PC-9 (cell line): ENCODE measurements around the gene VWA2. TPM values are rescaled to one million over a fixed set of nuclear protein-coding genes. Genes with fewer than 3 reads are reported as not detected.

Experiments used
- BruUV-seq: library from RNA; stranded (reverse); fragments of 400-500 nt; replicated peaks from 2 replicates; lab custom pipeline; 2021; lab: Mats Ljungman, UMichigan
- CTCF ChIA-PET: fragments of 300-600 bp; sonication (Branson Sonifier 250); formaldehyde crosslinking; loops from one replicate; lab custom pipeline; 2022; ENCODE audit warnings: antibody characterized with exemption; lab: Charles Lee
- POLR2A ChIA-PET: fragments of 300-600 bp; sonication (Branson Sonifier 250); formaldehyde crosslinking; loops from one replicate; lab custom pipeline; 2022; ENCODE audit warnings: antibody characterized with exemption; ENCODE audit not compliant: unreplicated experiment; lab: Charles Lee
- DNase-seq, 2 experiments: peaks; one replicate each; pipeline versions ENCODE4 v3.0.0 to v3.0.0-alpha.2; 2015 to 2022; ENCODE audit warnings: mixed read lengths in 1 of 2
- H2AFZ ChIP-seq: fragments of 200-600 bp; sonication (generic); 2 replicates; pipeline ENCODE4 v1.8.1; 2017; ENCODE audit warnings: antibody characterized with exemption
- H3F3A ChIP-seq: fragments of 200-600 bp; sonication (generic); 2 replicates; pipeline ENCODE4 v1.8.1; 2017; ENCODE audit warnings: antibody characterized with exemption, mild to moderate bottlenecking, low read depth; ENCODE audit not compliant: insufficient read depth
- H3K27ac ChIP-seq: fragments of 200-600 bp; sonication (generic); 2 replicates; pipeline ENCODE4 v1.6.1; 2016; ENCODE audit warnings: mixed run types
- H3K27me3 ChIP-seq: fragments of 200-600 bp; sonication (generic); 2 replicates; pipeline ENCODE4 v1.6.1; 2016; ENCODE audit warnings: low read depth, mixed run types; ENCODE audit not compliant: insufficient read depth
- H3K36me3 ChIP-seq: fragments of 200-600 bp; sonication (generic); 2 replicates; pipeline ENCODE4 v1.6.1; 2016; ENCODE audit warnings: low read depth, mixed run types
- H3K4me1 ChIP-seq: fragments of 200-600 bp; sonication (generic); replicated peaks from 2 replicates; pipeline ENCODE4 v1.6.1; 2016; ENCODE audit warnings: mixed run types; ENCODE audit not compliant: insufficient read depth
- H3K4me2 ChIP-seq: fragments of 200-600 bp; sonication (generic); 2 replicates; pipeline ENCODE4 v1.6.1; 2017; ENCODE audit warnings: mixed run types
- H3K4me3 ChIP-seq: fragments of 200-600 bp; sonication (generic); 2 replicates; pipeline ENCODE4 v1.6.1; 2016; ENCODE audit warnings: mixed run types
- H3K79me2 ChIP-seq: fragments of 200-600 bp; sonication (generic); 2 replicates; pipeline ENCODE4 v1.6.1; 2017; ENCODE audit warnings: low read depth, mixed run types
- H3K9me2 ChIP-seq: fragments of 200-600 bp; sonication (generic); 2 replicates; pipeline ENCODE4 v1.8.1; 2017; ENCODE audit warnings: mild to moderate bottlenecking; ENCODE audit not compliant: insufficient read depth
- H3K9me3 ChIP-seq: fragments of 200-600 bp; sonication (generic); 2 replicates; pipeline ENCODE4 v1.8.1; 2016; ENCODE audit warnings: low read depth; ENCODE audit not compliant: insufficient read depth
- H4K20me1 ChIP-seq: fragments of 200-600 bp; sonication (generic); 2 replicates; pipeline ENCODE4 v1.8.1; 2017; ENCODE audit not compliant: insufficient read depth
- EZH2 ChIP-seq: fragments of 200-600 bp; sonication (generic); IDR thresholded peaks from 2 replicates; pipeline ENCODE4 v1.8.0; 2017; ENCODE audit warnings: antibody characterized with exemption, low read depth
- intact Hi-C: fragments of 100-400 bp; cut with micrococcal nuclease; formaldehyde crosslinking; loops from one replicate; pipeline ENCODE4 v1.10.0; 2022; ENCODE audit not compliant: unreplicated experiment
- total RNA-seq: library from RNA; stranded (reverse); gene quantifications from 2 replicates; pipeline ENCODE4 v1.2.3, GENCODE V29; 2021
- TF ChIP-seq, protein P1 (sequence below): fragments of 200-600 bp; sonication (generic); conservative IDR thresholded peaks from 2 replicates; pipeline ENCODE4 v1.6.1; 2017; ENCODE audit warnings: mixed run types, antibody characterized with exemption, mild to moderate bottlenecking, moderate library complexity

VWA2 gene
- total RNA-seq, 1 experiment from 2014 or later: 0.48 TPM

DNA sequence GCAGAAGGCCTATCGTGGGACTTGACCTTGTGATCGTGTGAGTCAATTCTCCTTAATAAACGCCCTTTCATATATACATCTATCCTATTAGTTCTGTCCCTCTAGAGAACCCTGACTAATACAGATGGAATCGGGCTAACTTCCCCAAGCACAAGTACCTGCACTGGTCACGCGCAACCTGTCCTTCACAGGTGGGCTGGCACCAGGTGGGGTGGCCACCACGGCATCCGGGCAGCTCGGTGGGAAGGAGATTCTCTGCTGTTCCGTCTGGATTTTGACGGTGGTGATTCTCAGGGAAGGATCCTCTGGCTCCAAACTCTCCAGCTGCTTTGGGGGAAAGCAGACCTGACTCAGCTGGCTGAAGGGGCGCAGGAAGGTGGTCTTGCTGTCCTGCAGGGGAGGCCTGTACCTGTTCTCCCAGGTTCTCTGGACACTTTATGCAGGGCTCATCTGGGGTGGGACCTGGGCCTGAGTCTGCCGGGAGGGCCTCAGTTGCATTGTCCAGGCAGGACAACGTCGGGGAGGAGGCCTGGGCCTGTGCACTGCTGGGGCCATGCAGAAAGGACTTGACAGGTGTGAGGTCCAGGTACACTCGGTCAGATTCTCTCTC, 61.1 kb downstream of the VWA2 start:
- Histone ChIP-seq H3K36me3 (no peaks in the 10 kb centered on the region; the same call in 1 of the 2 replicates), H2AFZ (no peak overlapping the region), H3K4me2 (no peak overlapping the region), H3K9me2 (no peaks in the 10 kb centered on the region), H3K79me2 (no peaks in the 10 kb centered on the region), H3K4me3 (no peak overlapping the region), H3K4me1 (no peaks in the 10 kb centered on the region), H3K27ac (no peak overlapping the region), H3K27me3 (no peaks in the 10 kb centered on the region), H3K9me3 (peaks cover 9% of the 10 kb centered on the region; the same call in 1 of the 2 replicates), H4K20me1 (no peaks in the 10 kb centered on the region), H3F3A (no peaks in the 10 kb centered on the region)
- ChIA-PET POLR2A (no interaction called here), CTCF (no interaction called here)
- TF ChIP-seq, protein P1, sequence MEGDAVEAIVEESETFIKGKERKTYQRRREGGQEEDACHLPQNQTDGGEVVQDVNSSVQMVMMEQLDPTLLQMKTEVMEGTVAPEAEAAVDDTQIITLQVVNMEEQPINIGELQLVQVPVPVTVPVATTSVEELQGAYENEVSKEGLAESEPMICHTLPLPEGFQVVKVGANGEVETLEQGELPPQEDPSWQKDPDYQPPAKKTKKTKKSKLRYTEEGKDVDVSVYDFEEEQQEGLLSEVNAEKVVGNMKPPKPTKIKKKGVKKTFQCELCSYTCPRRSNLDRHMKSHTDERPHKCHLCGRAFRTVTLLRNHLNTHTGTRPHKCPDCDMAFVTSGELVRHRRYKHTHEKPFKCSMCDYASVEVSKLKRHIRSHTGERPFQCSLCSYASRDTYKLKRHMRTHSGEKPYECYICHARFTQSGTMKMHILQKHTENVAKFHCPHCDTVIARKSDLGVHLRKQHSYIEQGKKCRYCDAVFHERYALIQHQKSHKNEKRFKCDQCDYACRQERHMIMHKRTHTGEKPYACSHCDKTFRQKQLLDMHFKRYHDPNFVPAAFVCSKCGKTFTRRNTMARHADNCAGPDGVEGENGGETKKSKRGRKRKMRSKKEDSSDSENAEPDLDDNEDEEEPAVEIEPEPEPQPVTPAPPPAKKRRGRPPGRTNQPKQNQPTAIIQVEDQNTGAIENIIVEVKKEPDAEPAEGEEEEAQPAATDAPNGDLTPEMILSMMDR: no peak
- TF ChIP-seq EZH2: no peak
- no TSS peak for BruUV-seq
- intact Hi-C loops: loop anchor here (10.0 kb wide), 1 partner anchor 485 kb away; no protein-coding TSS in a partner anchor
- no peak for DNase-seq

DNA sequence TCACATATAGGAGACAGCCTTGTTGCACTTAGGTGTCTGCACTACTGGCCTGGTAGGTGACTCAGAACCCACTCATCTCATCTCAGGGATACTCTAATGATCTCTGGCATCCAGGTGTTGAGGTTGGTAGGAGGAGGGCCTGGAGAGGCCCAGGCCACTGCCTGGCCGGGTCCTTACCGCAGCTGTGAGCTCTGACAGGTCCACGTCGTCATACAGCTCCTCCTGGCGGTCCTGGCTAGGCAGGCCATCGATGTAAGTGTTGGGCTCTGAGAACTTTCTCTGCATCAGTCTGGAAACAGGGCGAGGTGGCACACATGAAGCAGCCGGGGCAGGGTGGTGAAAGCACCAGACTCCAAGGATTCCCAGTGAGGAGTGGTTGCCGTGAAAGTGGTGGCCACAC, 62.1 kb downstream of the VWA2 start:
- Histone ChIP-seq H3K4me1 (no peaks in the 10 kb centered on the region), H3K27me3 (no peaks in the 10 kb centered on the region), H2AFZ (no peak overlapping the region), H3K9me2 (no peaks in the 10 kb centered on the region), H3K4me3 (no peak overlapping the region), H3F3A (no peaks in the 10 kb centered on the region), H3K9me3 (no peaks in the 10 kb centered on the region), H3K4me2 (no peak overlapping the region), H4K20me1 (no peaks in the 10 kb centered on the region), H3K36me3 (no peaks in the 10 kb centered on the region; the same call in 1 of the 2 replicates), H3K79me2 (no peaks in the 10 kb centered on the region), H3K27ac (no peak overlapping the region)
- TF ChIP-seq EZH2: no peak
- TF ChIP-seq, protein P1: 0 out of 2 replicates have a peak, but pooled peaks have one; percentile 47
- peak; percentile 57 to 66 for DNase-seq
- BruUV-seq: no TSS peak
- CTCF ChIA-PET: no interaction called here
- POLR2A ChIA-PET: no interaction called here
- intact Hi-C loops: loop anchor here (10.0 kb wide), 1 partner anchor 484 kb away; no protein-coding TSS in a partner anchor

DNA sequence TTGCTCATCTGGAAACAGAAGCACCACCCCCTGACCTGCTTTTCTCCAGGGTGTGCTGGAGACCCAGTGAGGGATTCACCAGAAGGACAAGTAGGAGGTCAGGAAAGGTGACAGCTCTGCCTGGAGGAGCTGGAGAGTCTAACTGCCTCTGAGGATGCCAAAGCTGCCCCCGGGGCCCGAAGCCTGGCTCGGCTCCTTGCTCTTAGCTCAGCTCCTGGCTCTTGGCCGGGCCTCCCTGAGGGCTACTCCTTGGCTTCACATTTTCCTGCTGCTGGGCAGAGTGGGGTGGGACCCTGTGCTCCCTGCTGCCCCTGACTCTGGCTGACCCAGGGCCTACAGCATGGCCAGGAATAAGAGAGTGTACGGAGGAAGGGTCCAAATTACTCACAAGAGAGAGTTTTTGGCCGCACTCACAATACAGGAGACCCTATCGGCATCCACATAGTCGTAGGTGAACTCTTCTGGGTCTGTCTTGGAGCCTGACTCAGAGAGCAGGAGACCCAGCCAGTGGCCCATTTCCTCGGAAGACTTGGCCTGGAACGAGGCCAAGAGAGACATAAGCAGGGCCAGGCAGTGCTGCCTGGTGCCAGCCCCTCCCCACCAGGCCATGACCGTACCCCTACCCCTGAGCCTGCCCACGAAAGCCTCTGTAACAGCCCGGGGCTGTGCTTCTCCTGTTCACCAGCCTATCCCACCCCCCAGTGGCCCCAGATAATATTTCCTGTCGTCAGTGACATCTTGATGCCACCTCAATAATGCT, 63.1 kb downstream of the VWA2 start:
- no peak overlapping the region for H2AFZ ChIP-seq
- H3K4me2 ChIP-seq: no peak overlapping the region
- intact Hi-C loops: loop anchor here (10.0 kb wide), 1 partner anchor 483 kb away; no protein-coding TSS in a partner anchor
- no peaks in the 10 kb centered on the region for H3K9me3 ChIP-seq
- H3K4me1 ChIP-seq: peaks cover 5% of the 10 kb centered on the region
- H3K27me3 ChIP-seq: no peaks in the 10 kb centered on the region
- BruUV-seq: no TSS peak
- CTCF ChIA-PET: interaction anchor here (2.7 kb wide), 1 partner anchor 157 kb away, joined by 18 read pairs; no protein-coding TSS in a partner anchor
- no peak overlapping the region for H3K27ac ChIP-seq
- H3K36me3 ChIP-seq: no peaks in the 10 kb centered on the region
- POLR2A ChIA-PET: no interaction called here
- H3F3A ChIP-seq: no peaks in the 10 kb centered on the region
- H3K79me2 ChIP-seq: no peaks in the 10 kb centered on the region
- no peaks in the 10 kb centered on the region for H4K20me1 ChIP-seq
- no peak for DNase-seq
- no peak overlapping the region for H3K4me3 ChIP-seq
- H3K9me2 ChIP-seq: no peaks in the 10 kb centered on the region
- no peak for TF ChIP-seq EZH2
- TF ChIP-seq, protein P1: no peak
